SK-N-SH treated with all-trans-retinoic acid at 6 μM for 48 hours (cell line): ENCODE data around the gene LGALS7B.
"Not testable (repeated sequence)": the region's sequence is repeated elsewhere in the genome, so short reads cannot be mapped to it uniquely, and the experiment has no call there.

Source experiments
- ARNTL ChIP-seq: fragments of 450-650 bp; formaldehyde crosslinking; IDR thresholded peaks from 2 replicates; pipeline ENCODE4 v1.5.0; 2020; ENCODE audit warnings: low read depth, mild to moderate bottlenecking, moderate library complexity, borderline replicate concordance
- CREB5 ChIP-seq: fragments of 250-450 bp; sonication (Bioruptor Pico); IDR thresholded peaks from 2 replicates; pipeline ENCODE4 v1.5.1; 2020; ENCODE audit warnings: low read depth, mild to moderate bottlenecking, moderate library complexity
- PATZ1 ChIP-seq: fragments of 250-450 bp; sonication (Bioruptor Pico); IDR thresholded peaks from 2 replicates; pipeline ENCODE4 v1.8.0; 2020; ENCODE audit warnings: mild to moderate bottlenecking, moderate library complexity, borderline replicate concordance
- POU6F1 ChIP-seq: fragments of 250-450 bp; sonication (Bioruptor Pico); IDR thresholded peaks from 2 replicates; pipeline ENCODE4 v1.8.0; 2021; ENCODE audit warnings: low read depth, mild to moderate bottlenecking, moderate library complexity, borderline replicate concordance
- TCF4 ChIP-seq: fragments of 250-450 bp; sonication (Bioruptor Pico); IDR thresholded peaks from 2 replicates; pipeline ENCODE4 v1.8.0; 2021; ENCODE audit warnings: mild to moderate bottlenecking, moderate library complexity, borderline replicate concordance

GRCh38 chr19:38829203-38829602, 40.2 kb downstream of the LGALS7B start:
- TF ChIP-seq POU6F1; TCF4; ARNTL; CREB5 (CRISPR knock-in tag); PATZ1 (CRISPR knock-in tag): not testable (repeated sequence)
